SU-DHL-6 (cell line): ENCODE measurements around the gene GPATCH8.

Experiments used
- CTCF ChIP-seq: fragments of 200-600 bp; sonication (generic); IDR thresholded peaks from one replicate; pipeline ENCODE4 v1.5.1; 2017; ENCODE audit warnings: antibody characterized with exemption, mild to moderate bottlenecking, low read length, moderate library complexity; ENCODE audit not compliant: insufficient read depth, poor library complexity, severe bottlenecking
- EZH2phosphoT487 ChIP-seq: fragments of 200-600 bp; sonication (generic), shearing (Covaris generic); conservative IDR thresholded peaks from 2 replicates; pipeline ENCODE4 v1.6.1; 2018; ENCODE audit warnings: mild to moderate bottlenecking, antibody characterized with exemption, low read length, moderate library complexity, mixed read lengths

GRCh38 chr17:44350733-44351226 lies 152.4 kb downstream of the GPATCH8 start:
- TF ChIP-seq CTCF = peak; percentile 77
- no peak for TF ChIP-seq EZH2phosphoT487
